ENCODE data around the gene STAT4.

Gene STAT4

GRCh38 chr2:190987116-190987515 lies 163.7 kb downstream of the STAT4 start:
- Histone ChIP-seq H4K91ac (ENCODE audit: low read depth, low read length, poor library complexity) (no peak overlapping the region), H2BK12ac (ENCODE audit: low read length) (no peak overlapping the region), H2BK5ac (ENCODE audit: low read length) (no peak overlapping the region), H2BK15ac (ENCODE audit: low read length) (no peak overlapping the region), H3K4me3 (ENCODE audit: low read length in 2 of 2) (no peak overlapping the region), H3K14ac (ENCODE audit: low read length) (no peak overlapping the region), H3K23ac (ENCODE audit: low read depth, low read length, poor library complexity) (no peak overlapping the region), H3K18ac (ENCODE audit: low read length) (no peak overlapping the region), H3K4ac (ENCODE audit: low read length) (no peak overlapping the region), H3K4me1 (ENCODE audit: control insufficient read depth in 2 of 2, insufficient read depth in 1 of 2, low read depth in 1 of 2, low read length in 2 of 2) (no peaks in the 10 kb centered on the region), H3K27me3 (ENCODE audit: control insufficient read depth in 3 of 3, insufficient read depth in 3 of 3, low read depth in 1 of 3, low read length in 3 of 3) (no peaks in the 10 kb centered on the region), H4K8ac (ENCODE audit: low read depth, low read length) (no peak overlapping the region), H2AK5ac (ENCODE audit: low read depth, low read length) (no peak overlapping the region), H2AFZ (ENCODE audit: low read length) (no peak overlapping the region), H3K4me2 (ENCODE audit: insufficient read depth, low read length, poor library complexity, severe bottlenecking) (no peak overlapping the region), H3K36me3 (replicated peaks in 1 of 2; ENCODE audit: control insufficient read depth in 2 of 2, insufficient read depth in 2 of 2, low read length in 2 of 2) (peaks cover 33 to 98% of the 10 kb centered on the region in 2 donors), H2BK120ac (ENCODE audit: low read depth, low read length) (no peak overlapping the region), H3K9me3 (replicated peaks in 1 of 2; ENCODE audit: control insufficient read depth in 2 of 2, insufficient read depth in 1 of 2, low read depth in 1 of 2, low read length in 2 of 2) (peaks cover 0 to 8% of the 10 kb centered on the region in 2 donors), H3K79me1 (ENCODE audit: low read depth, low read length) (no peaks in the 10 kb centered on the region), H3K9ac (ENCODE audit: low read depth, low read length, poor library complexity) (no peak overlapping the region), H3K27ac (replicated peaks; ENCODE audit: low read length) (no peak overlapping the region)
- no peak for DNase-seq (ENCODE audit: low spot score)
- no CpG with 5 or more reads among the region's 1 CpG for WGBS, 2 donors (ENCODE audit: extremely low coverage in 2 of 2, insufficient read length in 2 of 2, insufficient replicate concordance in 1 of 2)

- Histone ChIP-seq H2BK15ac (ENCODE audit: low read length) (no peak overlapping the region), H2BK120ac (ENCODE audit: low read depth, low read length) (no peak overlapping the region), H3K9me3 (replicated peaks in 1 of 2; ENCODE audit: control insufficient read depth in 2 of 2, insufficient read depth in 1 of 2, low read depth in 1 of 2, low read length in 2 of 2) (peaks cover 0 to 8% of the 10 kb centered on the region in 2 donors), H2BK12ac (ENCODE audit: low read length) (peak overlapping the region; percentile 18), H3K27me3 (ENCODE audit: control insufficient read depth in 3 of 3, insufficient read depth in 3 of 3, low read depth in 1 of 3, low read length in 3 of 3) (no peaks in the 10 kb centered on the region), H3K4me2 (ENCODE audit: insufficient read depth, low read length, poor library complexity, severe bottlenecking) (no peak overlapping the region), H3K36me3 (replicated peaks in 1 of 2; ENCODE audit: control insufficient read depth in 2 of 2, insufficient read depth in 2 of 2, low read length in 2 of 2) (peaks cover 33 to 98% of the 10 kb centered on the region in 2 donors), H3K27ac (replicated peaks; ENCODE audit: low read length) (no peak overlapping the region), H2BK5ac (ENCODE audit: low read length) (no peak overlapping the region), H3K4me3 (ENCODE audit: low read length in 2 of 2) (no peak overlapping the region), H3K79me1 (ENCODE audit: low read depth, low read length) (no peaks in the 10 kb centered on the region), H4K8ac (ENCODE audit: low read depth, low read length) (no peak overlapping the region), H4K91ac (ENCODE audit: low read depth, low read length, poor library complexity) (no peak overlapping the region), H3K4ac (ENCODE audit: low read length) (peak overlapping the region; percentile 14), H3K18ac (ENCODE audit: low read length) (no peak overlapping the region), H3K14ac (ENCODE audit: low read length) (no peak overlapping the region), H3K9ac (ENCODE audit: low read depth, low read length, poor library complexity) (no peak overlapping the region), H3K4me1 (ENCODE audit: control insufficient read depth in 2 of 2, insufficient read depth in 1 of 2, low read depth in 1 of 2, low read length in 2 of 2) (no peaks in the 10 kb centered on the region), H3K23ac (ENCODE audit: low read depth, low read length, poor library complexity) (peak overlapping the region; percentile 14), H2AK5ac (ENCODE audit: low read depth, low read length) (no peak overlapping the region), H2AFZ (ENCODE audit: low read length) (no peak overlapping the region)
- no peak for DNase-seq (ENCODE audit: low spot score)
- WGBS, 2 donors (ENCODE audit: extremely low coverage in 2 of 2, insufficient read length in 2 of 2, insufficient replicate concordance in 1 of 2), result no CpG with 5 or more reads among the region's 13 CpGs
Measured at GRCh38 chr2:190986221-190986953, 164.4 kb downstream of the STAT4 start.

GRCh38 chr2:190984595-190984994 lies 166.2 kb downstream of the STAT4 start:
- peaks cover 27 to 98% of the 10 kb centered on the region in 2 donors for H3K36me3 ChIP-seq (replicated peaks in 1 of 2; ENCODE audit: control insufficient read depth in 2 of 2, insufficient read depth in 2 of 2, low read length in 2 of 2)
- no peak overlapping the region for H2AK5ac ChIP-seq (ENCODE audit: low read depth, low read length)
- no peaks in the 10 kb centered on the region for H3K27me3 ChIP-seq (ENCODE audit: control insufficient read depth in 3 of 3, insufficient read depth in 3 of 3, low read depth in 1 of 3, low read length in 3 of 3)
- no peak overlapping the region for H3K23ac ChIP-seq (ENCODE audit: low read depth, low read length, poor library complexity)
- H3K18ac ChIP-seq (ENCODE audit: low read length), result no peak overlapping the region
- H3K9me3 ChIP-seq (replicated peaks in 1 of 2; ENCODE audit: control insufficient read depth in 2 of 2, insufficient read depth in 1 of 2, low read depth in 1 of 2, low read length in 2 of 2), result peaks cover 0 to 8% of the 10 kb centered on the region in 2 donors
- H3K4me1 ChIP-seq (ENCODE audit: control insufficient read depth in 2 of 2, insufficient read depth in 1 of 2, low read depth in 1 of 2, low read length in 2 of 2), result no peaks in the 10 kb centered on the region
- H2BK5ac ChIP-seq (ENCODE audit: low read length), result no peak overlapping the region
- H2AFZ ChIP-seq (ENCODE audit: low read length), result no peak overlapping the region
- no peak overlapping the region for H3K27ac ChIP-seq (replicated peaks; ENCODE audit: low read length)
- H2BK15ac ChIP-seq (ENCODE audit: low read length), result no peak overlapping the region
- H3K79me1 ChIP-seq (ENCODE audit: low read depth, low read length), result no peaks in the 10 kb centered on the region
- H3K4me3 ChIP-seq (ENCODE audit: low read length in 2 of 2), result no peak overlapping the region
- no peak overlapping the region for H3K4me2 ChIP-seq (ENCODE audit: insufficient read depth, low read length, poor library complexity, severe bottlenecking)
- H4K91ac ChIP-seq (ENCODE audit: low read depth, low read length, poor library complexity), result no peak overlapping the region
- WGBS, 2 donors (ENCODE audit: extremely low coverage in 2 of 2, insufficient read length in 2 of 2, insufficient replicate concordance in 1 of 2), result no CpG with 5 or more reads among the region's 5 CpGs
- DNase-seq (ENCODE audit: low spot score), result no peak
- no peak overlapping the region for H3K9ac ChIP-seq (ENCODE audit: low read depth, low read length, poor library complexity)
- H3K14ac ChIP-seq (ENCODE audit: low read length), result no peak overlapping the region
- H2BK12ac ChIP-seq (ENCODE audit: low read length), result no peak overlapping the region
- H3K4ac ChIP-seq (ENCODE audit: low read length), result no peak overlapping the region
- no peak overlapping the region for H2BK120ac ChIP-seq (ENCODE audit: low read depth, low read length)
- H4K8ac ChIP-seq (ENCODE audit: low read depth, low read length), result no peak overlapping the region

- no peak overlapping the region for H3K4me3 ChIP-seq (ENCODE audit: low read length in 2 of 2)
- H2AK5ac ChIP-seq (ENCODE audit: low read depth, low read length), result no peak overlapping the region
- no peak overlapping the region for H3K18ac ChIP-seq (ENCODE audit: low read length)
- H3K9me3 ChIP-seq (replicated peaks in 1 of 2; ENCODE audit: control insufficient read depth in 2 of 2, insufficient read depth in 1 of 2, low read depth in 1 of 2, low read length in 2 of 2), result peaks cover 0 to 8% of the 10 kb centered on the region in 2 donors
- H2BK12ac ChIP-seq (ENCODE audit: low read length), result no peak overlapping the region
- no peak overlapping the region for H2BK15ac ChIP-seq (ENCODE audit: low read length)
- H3K23ac ChIP-seq (ENCODE audit: low read depth, low read length, poor library complexity), result no peak overlapping the region
- no peak overlapping the region for H3K14ac ChIP-seq (ENCODE audit: low read length)
- no peak overlapping the region for H3K4me2 ChIP-seq (ENCODE audit: insufficient read depth, low read length, poor library complexity, severe bottlenecking)
- H3K79me1 ChIP-seq (ENCODE audit: low read depth, low read length), result no peaks in the 10 kb centered on the region
- no peak for DNase-seq (ENCODE audit: low spot score)
- no peaks in the 10 kb centered on the region for H3K4me1 ChIP-seq (ENCODE audit: control insufficient read depth in 2 of 2, insufficient read depth in 1 of 2, low read depth in 1 of 2, low read length in 2 of 2)
- no peak overlapping the region for H3K9ac ChIP-seq (ENCODE audit: low read depth, low read length, poor library complexity)
- no peak overlapping the region for H2BK120ac ChIP-seq (ENCODE audit: low read depth, low read length)
- H3K27me3 ChIP-seq (ENCODE audit: control insufficient read depth in 3 of 3, insufficient read depth in 3 of 3, low read depth in 1 of 3, low read length in 3 of 3), result no peaks in the 10 kb centered on the region
- peaks cover 29 to 100% of the 10 kb centered on the region in 2 donors for H3K36me3 ChIP-seq (replicated peaks in 1 of 2; ENCODE audit: control insufficient read depth in 2 of 2, insufficient read depth in 2 of 2, low read length in 2 of 2)
- whole genome bisulfite sequencing, 2 donors (ENCODE audit: extremely low coverage in 2 of 2, insufficient read length in 2 of 2, insufficient replicate concordance in 1 of 2), result no CpG with 5 or more reads among the region's 8 CpGs
- no peak overlapping the region for H4K8ac ChIP-seq (ENCODE audit: low read depth, low read length)
- no peak overlapping the region for H3K4ac ChIP-seq (ENCODE audit: low read length)
- H3K27ac ChIP-seq (replicated peaks; ENCODE audit: low read length), result no peak overlapping the region
- H4K91ac ChIP-seq (ENCODE audit: low read depth, low read length, poor library complexity), result no peak overlapping the region
- no peak overlapping the region for H2AFZ ChIP-seq (ENCODE audit: low read length)
- no peak overlapping the region for H2BK5ac ChIP-seq (ENCODE audit: low read length)
Measured at GRCh38 chr2:190982262-190983034, 168.3 kb downstream of the STAT4 start.

All from neuronal stem cell (in vitro differentiated cells).